Sigmoid colon (tissue), 4 donors: ENCODE results near the gene PUS7.

Source experiments
- CTCF ChIP-seq, 4 experiments: fragments of 450-650 bp in 3 of 4; fragments of 200-600 bp in 1 of 4; IDR thresholded peaks; one replicate each; pipeline ENCODE4 v1.5.1; 2016 to 2019; ENCODE audit warnings: antibody characterized with exemption in 4 of 4, mild to moderate bottlenecking in 3 of 4, moderate library complexity in 2 of 4
- EP300 ChIP-seq, 4 donors: sonication (generic); formaldehyde crosslinking; IDR thresholded peaks; one replicate each; pipeline ENCODE4 v1.6.1; 2017; ENCODE audit warnings: antibody characterized with exemption in 4 of 4
- POLR2A ChIP-seq, 2 donors: fragments of 450-650 bp; IDR thresholded peaks; one replicate each; pipeline ENCODE4 v1.6.1; 2016; ENCODE audit warnings: antibody characterized with exemption in 2 of 2, mild to moderate bottlenecking in 2 of 2, moderate library complexity in 2 of 2
- POLR2AphosphoS5 ChIP-seq, 4 donors: sonication (generic); formaldehyde crosslinking; IDR thresholded peaks; one replicate each; pipeline ENCODE4 v1.6.1; 2017; ENCODE audit warnings: antibody characterized with exemption in 4 of 4

- TF ChIP-seq POLR2AphosphoS5 (IDR thresholded peaks at IDR 0.05) (peak; percentile 56 to 80 (median 76)), CTCF (IDR thresholded peaks at IDR 0.05) (no peak), POLR2A (IDR thresholded peaks at IDR 0.05) (no peak), EP300 (IDR thresholded peaks at IDR 0.05) (no peak)
Measured at GRCh38 chr7:105521717-105522463, at the start of gene PUS7.
